Spleen (tissue), 11 donors: Measurements from ENCODE around the gene HECTD1. TPM values are rescaled to one million over a fixed set of nuclear protein-coding genes. Genes with fewer than 3 reads are reported as not detected.

Source experiments
- DNase-seq: peaks from one replicate; pipeline ENCODE4 v3.0.0-alpha.2; 2020
- H3K27ac ChIP-seq, 8 donors: fragments of 200-600 bp; sonication (generic) in 7 of 8; 1 replicate in 4 of 8; 2 replicates in 4 of 8; pipeline versions ENCODE4 v1.5.0 to v1.8.0; 2016 to 2021; ENCODE audit warnings: inconsistent platforms in 4 of 8, mild to moderate bottlenecking in 4 of 8, moderate library complexity in 1 of 8
- H3K27me3 ChIP-seq, 7 donors: fragments of 200-600 bp; sonication (generic) in 6 of 7; replicated peaks in 1 of 7; 1 replicate in 4 of 7; 2 replicates in 3 of 7; pipeline versions ENCODE4 v1.5.0 to v1.8.0; 2016 to 2021; ENCODE audit warnings: inconsistent platforms in 3 of 7, mild to moderate bottlenecking in 1 of 7
- H3K36me3 ChIP-seq, 6 donors: fragments of 200-600 bp; sonication (generic) in 5 of 6; 1 replicate in 4 of 6; 2 replicates in 2 of 6; pipeline versions ENCODE4 v1.5.0 to v1.8.0; 2016 to 2021; ENCODE audit warnings: inconsistent platforms in 2 of 6
- H3K4me1 ChIP-seq, 6 donors: fragments of 200-600 bp; sonication (generic) in 5 of 6; 1 replicate in 3 of 6; 2 replicates in 3 of 6; pipeline versions ENCODE4 v1.5.0 to v1.8.0; 2016 to 2021; ENCODE audit warnings: inconsistent platforms in 3 of 6
- H3K4me3 ChIP-seq, 8 donors: fragments of 200-600 bp; sonication (generic) in 7 of 8; 1 replicate in 4 of 8; 2 replicates in 4 of 8; pipeline versions ENCODE4 v1.5.0 to v1.8.0; 2016 to 2021; ENCODE audit warnings: inconsistent platforms in 4 of 8, mild to moderate bottlenecking in 4 of 8, moderate library complexity in 2 of 8
- H3K9me3 ChIP-seq, 8 donors: fragments of 200-600 bp; sonication (generic) in 7 of 8; 1 replicate in 4 of 8; 2 replicates in 4 of 8; pipeline versions ENCODE4 v1.5.0 to v1.8.0; 2016 to 2021; ENCODE audit warnings: inconsistent platforms in 4 of 8
- CTCF ChIP-seq, 11 experiments: fragments of 200-600 bp in 7 of 11; fragments of 450-650 bp in 4 of 11; sonication (generic) in 4 of 11; IDR thresholded peaks in 8 of 11; conservative IDR thresholded peaks in 3 of 11; 1 replicate in 7 of 11; 2 replicates in 4 of 11; pipeline versions ENCODE4 v1.4.0 to v1.8.0; 2016 to 2021; ENCODE audit warnings: antibody characterized with exemption in 11 of 11, inconsistent platforms in 4 of 11, mild to moderate bottlenecking in 1 of 11
- POLR2A ChIP-seq, 3 donors: fragments of 450-650 bp; IDR thresholded peaks; one replicate each; pipeline ENCODE4 v1.5.1; 2017; ENCODE audit warnings: antibody characterized with exemption in 3 of 3, mild to moderate bottlenecking in 1 of 3
- POLR2AphosphoS5 ChIP-seq, 3 donors: sonication (generic); formaldehyde crosslinking; IDR thresholded peaks; one replicate each; pipeline ENCODE4 v1.5.1; 2017; ENCODE audit warnings: antibody characterized with exemption in 3 of 3
- WGBS, 5 donors: extraction: QIAGEN DNeasy Blood & Tissue Kit in 3 of 5; methylation state at CpG; one replicate each; pipeline versions ENCODE4 v1.1.5 to v1.1.7; 2013 to 2018; 5-methylcytosine and 5-hydroxymethylcytosine counted together
- intact Hi-C: fragments of 100-400 bp; cut with DNase I; formaldehyde crosslinking; loops from one replicate; pipeline ENCODE4 v1.15.0; 2023; ENCODE audit warnings: low total_unique reads
- polyA plus RNA-seq, 3 donors: library from polyadenylated mRNA; stranded (reverse); fragments of 200-250 nt; gene quantifications; one replicate each; pipeline ENCODE4 v1.2.1, GENCODE V29; 2013
- total RNA-seq, 7 donors: library from RNA; depleted of rRNA in 3 of 7; stranded (reverse); fragments of >200 nt in 3 of 7; fragmentation: NEBNext Ultra II Directional in 4 of 7; extraction: Animal tissue kit (Norgen Biotek cat#: 25700) in 4 of 7; gene quantifications; one replicate each; pipeline versions ENCODE4 v1.1.0 to v1.2.1, GENCODE V29; 2016 to 2021
- donor health status: healthy with polysubstance abuse.
- donor health status: DM: no; HTN: no; CAD: no; lungs with moderate emphysema.
- donor health status: DM: no; HTN: no; CAD: no.
- donor health status: Bipolar disorder and iron deficiency.
- donor health status: healthy.
- donor health status: DM: no; HTN: no; CAD: no.
- donor health status: DM: yes; HTN: yes; CAD: no.

HECTD1 gene
- total and polyA plus RNA-seq, 10 donors = 27.6 to 176 (median 145) TPM

GRCh38 chr14:31138301-31138700, 69.3 kb downstream of the HECTD1 start:
- 82 to 89% (median 85%) methylated on average over 2 of the region's 2 CpGs for WGBS, 5 donors
- TF ChIP-seq POLR2AphosphoS5 (IDR thresholded peaks at IDR 0.05) (no peak), POLR2A (IDR thresholded peaks at IDR 0.05) (no peak), CTCF (IDR thresholded peaks at IDR 0.05 in 8 of 11, conservative IDR thresholded peaks at IDR 0.05 in 3 of 11) (no peak)
- intact Hi-C loops = no loop called here

DNA sequence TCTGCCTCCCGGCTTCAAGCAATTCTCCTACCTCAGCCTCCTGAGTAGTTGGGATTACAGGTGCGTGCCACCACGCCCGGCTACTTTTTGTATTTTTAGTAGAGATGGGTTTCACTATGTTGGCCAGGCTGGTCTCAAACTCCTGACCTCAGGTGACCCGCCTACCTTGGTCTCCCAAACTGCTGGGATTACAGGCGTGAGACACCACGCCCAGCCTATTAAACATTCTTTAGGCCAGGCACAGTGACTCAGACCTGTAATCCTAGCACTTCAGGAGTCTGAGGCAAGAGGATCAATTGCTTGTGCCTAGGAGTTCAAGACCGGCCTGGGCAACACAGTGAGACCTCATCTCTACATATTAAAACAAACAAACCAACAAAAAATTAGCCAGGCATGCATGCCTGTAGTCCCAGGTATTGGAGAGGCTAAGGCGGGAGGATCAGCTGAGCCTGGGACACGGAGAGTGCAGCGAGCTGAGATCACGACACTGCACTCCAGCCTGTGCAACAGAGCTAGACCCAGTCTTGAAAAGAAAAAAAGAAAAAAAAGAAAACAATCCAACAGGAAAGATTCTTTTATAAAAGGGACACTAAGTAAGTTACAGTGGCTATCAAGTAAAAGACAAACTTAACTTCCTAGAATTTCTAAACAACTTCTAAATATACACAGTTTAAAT, 70.2 kb downstream of the HECTD1 start:
- no peak for TF ChIP-seq POLR2A (IDR thresholded peaks at IDR 0.05)
- no peak for TF ChIP-seq CTCF (IDR thresholded peaks at IDR 0.05 in 8 of 11, conservative IDR thresholded peaks at IDR 0.05 in 3 of 11)
- no peak for TF ChIP-seq POLR2AphosphoS5 (IDR thresholded peaks at IDR 0.05)
- no peak overlapping the region for H3K27ac ChIP-seq
- DNase-seq = no peak
- peaks cover 0 to 100% (median 87%) of the 10 kb centered on the region in 6 donors for H3K36me3 ChIP-seq
- no peaks in the 10 kb centered on the region for H3K4me1 ChIP-seq
- no peak overlapping the region for H3K4me3 ChIP-seq
- H3K9me3 ChIP-seq = no peaks in the 10 kb centered on the region
- intact Hi-C loops = no loop called here
- WGBS, 5 donors = 96 to 98% (median 96%) methylated on average over 12 of the region's 12 CpGs
- H3K27me3 ChIP-seq = no peaks in the 10 kb centered on the region

More at GRCh38 chr14:31138301-31138700, 69.3 kb downstream of the HECTD1 start:
- Histone ChIP-seq H3K36me3 (peaks cover 0 to 100% (median 87%) of the 10 kb centered on the region in 6 donors), H3K4me1 (no peaks in the 10 kb centered on the region), H3K27me3 (no peaks in the 10 kb centered on the region), H3K4me3 (no peak overlapping the region), H3K27ac (no peak overlapping the region), H3K9me3 (no peaks in the 10 kb centered on the region)
- no peak for DNase-seq

DNA sequence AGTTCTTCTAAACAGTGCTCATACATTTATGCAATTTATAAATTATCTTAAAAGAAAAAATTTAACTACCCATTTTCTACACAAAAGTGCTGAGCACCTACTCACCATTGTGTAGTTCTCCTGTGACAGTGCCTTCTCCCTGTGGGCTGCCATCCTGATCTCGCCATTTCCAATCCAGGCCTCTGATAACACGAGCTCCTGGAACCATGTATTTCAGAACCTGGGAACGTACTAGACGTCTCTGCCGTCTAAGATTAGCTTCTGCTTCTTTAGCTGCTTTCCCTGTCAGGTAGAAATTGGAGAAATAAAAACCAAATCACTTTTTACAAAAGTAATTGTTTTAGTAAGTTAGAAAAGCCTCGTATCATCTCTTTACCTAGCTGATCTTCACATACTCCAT, 74.5 kb downstream of the HECTD1 start:
- intact Hi-C loops = no loop called here
- H3K4me3 ChIP-seq = no peak overlapping the region

More for the DNA sequence above, 74.5 kb downstream of the HECTD1 start:
- 93 to 96% (median 95%) methylated on average over 6 of the region's 6 CpGs for WGBS, 5 donors
- TF ChIP-seq CTCF (IDR thresholded peaks at IDR 0.05 in 8 of 11, conservative IDR thresholded peaks at IDR 0.05 in 3 of 11) (no peak), POLR2A (IDR thresholded peaks at IDR 0.05) (no peak), POLR2AphosphoS5 (IDR thresholded peaks at IDR 0.05) (no peak)
- no peak for DNase-seq
- H3K27ac ChIP-seq = no peak overlapping the region
- H3K36me3 ChIP-seq = peaks cover 0 to 100% (median 80%) of the 10 kb centered on the region in 6 donors
- no peaks in the 10 kb centered on the region for H3K27me3 ChIP-seq
- no peaks in the 10 kb centered on the region for H3K9me3 ChIP-seq
- H3K4me1 ChIP-seq = peaks cover 0 to 15% (median 12%) of the 10 kb centered on the region in 6 donors
